DND-41 (cell line): ENCODE measurements around the gene FRY.

Experiments used
- CTCF ChIP-seq: IDR thresholded peaks from 2 replicates; pipeline ENCODE4 v1.5.1; 2012; ENCODE audit warnings: borderline replicate concordance, low read length, moderate library complexity, mild to moderate bottlenecking; ENCODE audit not compliant: poor library complexity, severe bottlenecking; ENCODE audit errors: extremely low read depth
- EZH2 ChIP-seq: IDR thresholded peaks from 3 replicates; pipeline ENCODE4 v1.6.1; 2012; ENCODE audit warnings: borderline replicate concordance, low read depth, mild to moderate bottlenecking, moderate library complexity, low read length, inconsistent platforms; ENCODE audit not compliant: severe bottlenecking

- TF ChIP-seq CTCF (no peak), EZH2 (no peak)
Observed at GRCh38 chr13:32201809-32202208, 170.2 kb downstream of the FRY start.
